Spleen (tissue), 11 donors: ENCODE data around the gene CCDC194. TPM values are rescaled to one million over a fixed set of nuclear protein-coding genes. Genes with fewer than 3 reads are reported as not detected.

Experiments used
- DNase-seq: peaks from one replicate; pipeline ENCODE4 v3.0.0-alpha.2; 2020
- H3K27ac ChIP-seq, 8 donors: fragments of 200-600 bp; sonication (generic) in 7 of 8; 1 replicate in 4 of 8; 2 replicates in 4 of 8; pipeline versions ENCODE4 v1.5.0 to v1.8.0; 2016 to 2021; ENCODE audit warnings: inconsistent platforms in 4 of 8, mild to moderate bottlenecking in 4 of 8, moderate library complexity in 1 of 8
- H3K27me3 ChIP-seq, 7 donors: fragments of 200-600 bp; sonication (generic) in 6 of 7; replicated peaks in 1 of 7; 1 replicate in 4 of 7; 2 replicates in 3 of 7; pipeline versions ENCODE4 v1.5.0 to v1.8.0; 2016 to 2021; ENCODE audit warnings: inconsistent platforms in 3 of 7, mild to moderate bottlenecking in 1 of 7
- H3K36me3 ChIP-seq, 6 donors: fragments of 200-600 bp; sonication (generic) in 5 of 6; 1 replicate in 4 of 6; 2 replicates in 2 of 6; pipeline versions ENCODE4 v1.5.0 to v1.8.0; 2016 to 2021; ENCODE audit warnings: inconsistent platforms in 2 of 6
- H3K4me1 ChIP-seq, 6 donors: fragments of 200-600 bp; sonication (generic) in 5 of 6; 1 replicate in 3 of 6; 2 replicates in 3 of 6; pipeline versions ENCODE4 v1.5.0 to v1.8.0; 2016 to 2021; ENCODE audit warnings: inconsistent platforms in 3 of 6
- H3K4me3 ChIP-seq, 8 donors: fragments of 200-600 bp; sonication (generic) in 7 of 8; 1 replicate in 4 of 8; 2 replicates in 4 of 8; pipeline versions ENCODE4 v1.5.0 to v1.8.0; 2016 to 2021; ENCODE audit warnings: inconsistent platforms in 4 of 8, mild to moderate bottlenecking in 4 of 8, moderate library complexity in 2 of 8
- H3K9me3 ChIP-seq, 8 donors: fragments of 200-600 bp; sonication (generic) in 7 of 8; 1 replicate in 4 of 8; 2 replicates in 4 of 8; pipeline versions ENCODE4 v1.5.0 to v1.8.0; 2016 to 2021; ENCODE audit warnings: inconsistent platforms in 4 of 8
- POLR2A ChIP-seq, 3 donors: fragments of 450-650 bp; IDR thresholded peaks; one replicate each; pipeline ENCODE4 v1.5.1; 2017; ENCODE audit warnings: antibody characterized with exemption in 3 of 3, mild to moderate bottlenecking in 1 of 3
- POLR2AphosphoS5 ChIP-seq, 3 donors: sonication (generic); formaldehyde crosslinking; IDR thresholded peaks; one replicate each; pipeline ENCODE4 v1.5.1; 2017; ENCODE audit warnings: antibody characterized with exemption in 3 of 3
- WGBS, 5 donors: extraction: QIAGEN DNeasy Blood & Tissue Kit in 3 of 5; methylation state at CpG; one replicate each; pipeline versions ENCODE4 v1.1.5 to v1.1.7; 2013 to 2018; 5-methylcytosine and 5-hydroxymethylcytosine counted together
- intact Hi-C: fragments of 100-400 bp; cut with DNase I; formaldehyde crosslinking; loops from one replicate; pipeline ENCODE4 v1.15.0; 2023; ENCODE audit warnings: low total_unique reads
- polyA plus RNA-seq, 3 donors: library from polyadenylated mRNA; stranded (reverse); fragments of 200-250 nt; gene quantifications; one replicate each; pipeline ENCODE4 v1.2.1, GENCODE V29; 2013
- total RNA-seq, 7 donors: library from RNA; depleted of rRNA in 3 of 7; stranded (reverse); fragments of >200 nt in 3 of 7; fragmentation: NEBNext Ultra II Directional in 4 of 7; extraction: Animal tissue kit (Norgen Biotek cat#: 25700) in 4 of 7; gene quantifications; one replicate each; pipeline versions ENCODE4 v1.1.0 to v1.2.1, GENCODE V29; 2016 to 2021
- TF ChIP-seq, protein P1 (sequence below), 11 experiments: fragments of 200-600 bp in 7 of 11; fragments of 450-650 bp in 4 of 11; sonication (generic) in 4 of 11; IDR thresholded peaks in 8 of 11; conservative IDR thresholded peaks in 3 of 11; 1 replicate in 7 of 11; 2 replicates in 4 of 11; pipeline versions ENCODE4 v1.4.0 to v1.8.0; 2016 to 2021; ENCODE audit warnings: antibody characterized with exemption in 11 of 11, inconsistent platforms in 4 of 11, mild to moderate bottlenecking in 1 of 11
- donor health status: healthy with polysubstance abuse.
- donor health status: DM: no; HTN: no; CAD: no; lungs with moderate emphysema.
- donor health status: DM: no; HTN: no; CAD: no.
- donor health status: Bipolar disorder and iron deficiency.
- donor health status: healthy.
- donor health status: DM: no; HTN: no; CAD: no.
- donor health status: DM: yes; HTN: yes; CAD: no.

The CCDC194 gene
- total and polyA plus RNA-seq, 10 donors = 0.13 to 2.2 (median 1.4) TPM; not detected in 1

DNA sequence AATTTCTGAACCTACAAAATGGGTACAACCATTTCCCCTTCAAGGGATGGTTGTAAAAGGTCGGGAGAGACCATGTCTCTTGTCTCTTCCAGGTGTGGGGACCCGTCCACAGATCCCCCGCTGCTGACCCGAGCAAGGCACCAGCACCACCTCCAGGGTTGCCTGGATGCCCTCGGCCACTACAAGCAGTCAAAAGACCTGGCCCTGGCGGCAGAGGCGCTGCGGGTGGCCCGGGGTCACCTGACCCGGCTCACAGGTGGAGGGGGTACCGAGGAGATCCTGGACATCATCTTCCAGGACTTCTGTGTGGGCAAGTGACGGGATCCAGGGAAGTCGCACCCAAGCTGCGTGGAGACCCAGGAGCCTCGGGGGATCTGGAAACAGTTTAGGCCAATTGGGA, 52.6 kb downstream of the CCDC194 start:
- DNase-seq = no peak
- H3K4me3 ChIP-seq = no peak overlapping the region
- H3K36me3 ChIP-seq = peaks cover 0 to 25% (median 8%) of the 10 kb centered on the region in 6 donors
- peaks cover 0 to 1% (median 0%) of the 10 kb centered on the region in 7 donors for H3K27me3 ChIP-seq
- peaks cover 7 to 41% (median 23%) of the 10 kb centered on the region in 6 donors for H3K4me1 ChIP-seq
- 96 to 98% (median 96%) methylated on average over 4 to 15 of the region's 15 CpGs for WGBS, 5 donors
- TF ChIP-seq POLR2A (IDR thresholded peaks at IDR 0.05) = no peak
- TF ChIP-seq, protein P1, sequence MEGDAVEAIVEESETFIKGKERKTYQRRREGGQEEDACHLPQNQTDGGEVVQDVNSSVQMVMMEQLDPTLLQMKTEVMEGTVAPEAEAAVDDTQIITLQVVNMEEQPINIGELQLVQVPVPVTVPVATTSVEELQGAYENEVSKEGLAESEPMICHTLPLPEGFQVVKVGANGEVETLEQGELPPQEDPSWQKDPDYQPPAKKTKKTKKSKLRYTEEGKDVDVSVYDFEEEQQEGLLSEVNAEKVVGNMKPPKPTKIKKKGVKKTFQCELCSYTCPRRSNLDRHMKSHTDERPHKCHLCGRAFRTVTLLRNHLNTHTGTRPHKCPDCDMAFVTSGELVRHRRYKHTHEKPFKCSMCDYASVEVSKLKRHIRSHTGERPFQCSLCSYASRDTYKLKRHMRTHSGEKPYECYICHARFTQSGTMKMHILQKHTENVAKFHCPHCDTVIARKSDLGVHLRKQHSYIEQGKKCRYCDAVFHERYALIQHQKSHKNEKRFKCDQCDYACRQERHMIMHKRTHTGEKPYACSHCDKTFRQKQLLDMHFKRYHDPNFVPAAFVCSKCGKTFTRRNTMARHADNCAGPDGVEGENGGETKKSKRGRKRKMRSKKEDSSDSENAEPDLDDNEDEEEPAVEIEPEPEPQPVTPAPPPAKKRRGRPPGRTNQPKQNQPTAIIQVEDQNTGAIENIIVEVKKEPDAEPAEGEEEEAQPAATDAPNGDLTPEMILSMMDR (IDR thresholded peaks at IDR 0.05 in 8 of 11, conservative IDR thresholded peaks at IDR 0.05 in 3 of 11) = no peak
- TF ChIP-seq POLR2AphosphoS5 (IDR thresholded peaks at IDR 0.05) = no peak
- intact Hi-C loops = no loop called here
- H3K27ac ChIP-seq = no peak overlapping the region
- no peaks in the 10 kb centered on the region for H3K9me3 ChIP-seq

DNA sequence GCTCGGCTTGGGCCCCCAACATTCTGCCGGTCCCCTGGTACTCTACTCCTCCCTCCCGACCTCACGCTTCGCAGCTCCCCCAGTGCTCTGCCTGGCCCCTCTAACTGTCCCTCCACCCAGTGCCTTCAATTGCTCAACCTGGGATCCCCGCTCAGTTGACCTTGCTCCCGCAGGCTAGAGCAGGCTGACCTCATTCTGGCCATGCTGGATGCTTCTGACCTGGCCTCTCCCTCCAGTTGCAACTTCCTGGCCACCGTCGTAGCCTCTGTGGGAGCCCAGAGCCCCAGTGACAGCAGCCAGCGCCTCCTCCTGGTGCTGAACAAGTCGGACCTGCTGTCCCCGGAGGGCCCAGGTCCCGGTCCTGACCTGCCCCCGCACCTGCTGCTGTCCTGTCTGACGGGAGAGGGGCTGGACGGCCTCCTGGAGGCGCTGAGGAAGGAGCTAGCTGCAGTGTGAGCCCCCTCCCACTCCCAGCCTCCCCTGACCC, 53.1 kb downstream of the CCDC194 start:
- Histone ChIP-seq H3K36me3 (peaks cover 0 to 25% (median 8%) of the 10 kb centered on the region in 6 donors), H3K27me3 (no peaks in the 10 kb centered on the region), H3K27ac (no peak overlapping the region), H3K4me3 (no peak overlapping the region), H3K4me1 (peaks cover 5 to 41% (median 23%) of the 10 kb centered on the region in 6 donors), H3K9me3 (no peaks in the 10 kb centered on the region)
- TF ChIP-seq, protein P1 (IDR thresholded peaks at IDR 0.05 in 8 of 11, conservative IDR thresholded peaks at IDR 0.05 in 3 of 11) = no peak
- TF ChIP-seq POLR2AphosphoS5 (IDR thresholded peaks at IDR 0.05) = no peak
- no peak for TF ChIP-seq POLR2A (IDR thresholded peaks at IDR 0.05)
- intact Hi-C loops = no loop called here
- no peak for DNase-seq
- WGBS, 5 donors = 69 to 88% (median 74%) methylated on average over 7 to 17 of the region's 17 CpGs

Other genes with a start within 250 kb of the CCDC194 start
- gene USE1, start 178.8 kb downstream of the CCDC194 start, total RNA-seq = 10 to 100 TPM; 17.2 to 30.4 (median 25.9) TPM
- gene USE1, start 178.8 kb downstream of the CCDC194 start, polyA plus RNA-seq = 10 to 100 TPM; 65.1 to 74.4 (median 65.4) TPM
- 10 to 100 TPM in 6 of 7 donors, 1 to 10 TPM in 1; 7.7 to 28.6 (median 25.4) TPM for gene OCEL1, start 168.0 kb downstream of the CCDC194 start, total RNA-seq
- 10 to 100 TPM; 20.4 to 31.8 (median 24.3) TPM for gene OCEL1, start 168.0 kb downstream of the CCDC194 start, polyA plus RNA-seq
- gene NR2F6, start 148.3 kb downstream of the CCDC194 start, total RNA-seq = 10 to 100 TPM; 11.6 to 15.0 (median 14.5) TPM
- 10 to 100 TPM in 1 of 3 donors, 1 to 10 TPM in 2; 6.6 to 11.9 (median 7.8) TPM for gene NR2F6, start 148.3 kb downstream of the CCDC194 start, polyA plus RNA-seq
- gene USHBP1, start 129.5 kb downstream of the CCDC194 start, total RNA-seq = 10 to 100 TPM in 2 of 7 donors, 1 to 10 TPM in 5; 4.4 to 16.6 (median 7.6) TPM
- 10 to 100 TPM in 2 of 3 donors, 1 to 10 TPM in 1; 3.1 to 16.6 (median 12.4) TPM for gene USHBP1, start 129.5 kb downstream of the CCDC194 start, polyA plus RNA-seq
- 10 to 100 TPM; 61.7 to 84.3 (median 71.3) TPM for gene BABAM1, start 126.8 kb downstream of the CCDC194 start, total RNA-seq
- gene BABAM1, start 126.8 kb downstream of the CCDC194 start, polyA plus RNA-seq = 100 to 1,000 TPM in 2 of 3 donors, 10 to 100 TPM in 1; 74.8 to 133 (median 114) TPM
- gene ANKLE1, start 112.3 kb downstream of the CCDC194 start, total RNA-seq = 1 to 10 TPM; 1.9 to 5.0 (median 3.1) TPM
- 1 to 10 TPM; 2.2 to 4.3 (median 2.4) TPM for gene ANKLE1, start 112.3 kb downstream of the CCDC194 start, polyA plus RNA-seq
- gene ABHD8, start 90.8 kb downstream of the CCDC194 start, total RNA-seq = 10 to 100 TPM in 5 of 7 donors, 1 to 10 TPM in 2; 7.7 to 18.7 (median 13.2) TPM
- gene ABHD8, start 90.8 kb downstream of the CCDC194 start, polyA plus RNA-seq = 10 to 100 TPM in 1 of 3 donors, 1 to 10 TPM in 2; 6.5 to 12.6 (median 7.9) TPM
- 10 to 100 TPM; 37.5 to 93.2 (median 57.8) TPM for gene MRPL34, start 88.3 kb downstream of the CCDC194 start, total RNA-seq
- gene MRPL34, start 88.3 kb downstream of the CCDC194 start, polyA plus RNA-seq = 100 to 1,000 TPM in 2 of 3 donors, 10 to 100 TPM in 1; 95.4 to 153 (median 152) TPM
- gene DDA1, start 84.6 kb downstream of the CCDC194 start, total RNA-seq = 10 to 100 TPM; 10.5 to 25.6 (median 22.4) TPM
- 10 to 100 TPM; 28.7 to 42.2 (median 37.7) TPM for gene DDA1, start 84.6 kb downstream of the CCDC194 start, polyA plus RNA-seq
- gene ANO8, start 59.3 kb downstream of the CCDC194 start, total RNA-seq = 10 to 100 TPM in 2 of 7 donors, 1 to 10 TPM in 5; 6.5 to 12.0 (median 9.4) TPM
- gene ANO8, start 59.3 kb downstream of the CCDC194 start, polyA plus RNA-seq = 1 to 10 TPM; 1.1 to 4.4 (median 1.5) TPM
- gene GTPBP3, start 56.6 kb downstream of the CCDC194 start, total RNA-seq = 10 to 100 TPM; 19.4 to 44.1 (median 28.2) TPM
- 10 to 100 TPM; 13.0 to 24.5 (median 17.5) TPM for gene GTPBP3, start 56.6 kb downstream of the CCDC194 start, polyA plus RNA-seq
- gene PLVAP, start 16.9 kb downstream of the CCDC194 start, total RNA-seq = 100 to 1,000 TPM; 233 to 555 (median 350) TPM
- 10 to 100 TPM; 26.6 to 57.9 (median 46.6) TPM for gene PLVAP, start 16.9 kb downstream of the CCDC194 start, polyA plus RNA-seq
- gene BST2, start 11.4 kb upstream of the CCDC194 start, total RNA-seq = 100 to 1,000 TPM; 159 to 257 (median 172) TPM
- 100 to 1,000 TPM in 2 of 3 donors, 10 to 100 TPM in 1; 91.4 to 240 (median 163) TPM for gene BST2, start 11.4 kb upstream of the CCDC194 start, polyA plus RNA-seq
- 10 to 100 TPM; 31.7 to 45.2 (median 37.8) TPM for gene MVB12A, start 25.9 kb upstream of the CCDC194 start, total RNA-seq
- gene MVB12A, start 25.9 kb upstream of the CCDC194 start, polyA plus RNA-seq = 10 to 100 TPM; 42.0 to 62.0 (median 42.1) TPM
- not detected for gene TMEM221, start 54.5 kb upstream of the CCDC194 start, total RNA-seq
- under 1 TPM in 2 of 3 donors, not detected in 1; 0.03 to 0.20 TPM for gene TMEM221, start 54.5 kb upstream of the CCDC194 start, polyA plus RNA-seq
- not detected for gene NXNL1, start 66.7 kb upstream of the CCDC194 start, total RNA-seq
- gene NXNL1, start 66.7 kb upstream of the CCDC194 start, polyA plus RNA-seq = not detected
- gene SLC27A1, start 76.3 kb upstream of the CCDC194 start, total RNA-seq = 10 to 100 TPM; 11.3 to 23.3 (median 18.6) TPM
- gene SLC27A1, start 76.3 kb upstream of the CCDC194 start, polyA plus RNA-seq = 10 to 100 TPM in 1 of 3 donors, 1 to 10 TPM in 2; 4.8 to 14.7 (median 9.3) TPM
- 100 to 1,000 TPM in 2 of 7 donors, 10 to 100 TPM in 5; 70.6 to 111 (median 83.7) TPM for gene PGLS, start 117.5 kb upstream of the CCDC194 start, total RNA-seq
- gene PGLS, start 117.5 kb upstream of the CCDC194 start, polyA plus RNA-seq = 100 to 1,000 TPM in 2 of 3 donors, 10 to 100 TPM in 1; 94.8 to 118 (median 109) TPM
- gene COLGALT1, start 161.5 kb upstream of the CCDC194 start, total RNA-seq = 100 to 1,000 TPM in 4 of 7 donors, 10 to 100 TPM in 3; 89.4 to 146 (median 116) TPM
- gene COLGALT1, start 161.5 kb upstream of the CCDC194 start, polyA plus RNA-seq = 10 to 100 TPM; 52.4 to 86.4 (median 83.1) TPM